ENCODE data around the gene PCDHB4. TPM values are rescaled to one million over a fixed set of nuclear protein-coding genes. Genes with fewer than 3 reads are reported as not detected.

PCDHB4 gene
- total and polyA plus RNA-seq, 2 of the 13 experiments (the other 11 are each of a cell fraction or from before 2014, with no cell fraction given) = 0.08 to 0.13 TPM

- peak; percentile 45; the same call in 1 of the 2 replicates for TF ChIP-seq TARDBP (CRISPR knock-in tag; IDR thresholded peaks at IDR 0.05)
- peak; percentile 43; the same call in 1 of the 2 replicates for TF ChIP-seq POGZ (CRISPR knock-in tag; IDR thresholded peaks at IDR 0.05)
- TF ChIP-seq ASH2L (IDR thresholded peaks at IDR 0.05; ENCODE audit: insufficient read length, low read depth, low read length) = peak; percentile 37
- no peak for TF ChIP-seq U2AF1 (optimal IDR thresholded peaks at IDR 0.05; ENCODE audit: low read depth, low read length)
- no peak for TF ChIP-seq ZMAT5 (CRISPR knock-in tag; IDR thresholded peaks at IDR 0.05; ENCODE audit: borderline replicate concordance, low read depth)
- TF ChIP-seq CTCF (CRISPR knock-in tag; IDR thresholded peaks at IDR 0.05) = peak; percentile 84
- TF ChIP-seq NFE2L2 (IDR thresholded peaks at IDR 0.05; ENCODE audit: low read length) = no peak
- no peak for TF ChIP-seq CREB1 (IDR thresholded peaks at IDR 0.05)
- TF ChIP-seq CREB1 (CRISPR knock-in tag; IDR thresholded peaks at IDR 0.05) = no peak
- no peak for TF ChIP-seq ZNF296 (CRISPR knock-in tag; conservative IDR thresholded peaks at IDR 0.05)
- 0 out of 2 replicates have a peak, but pooled peaks have one; percentile 13 for TF ChIP-seq SOX5 (CRISPR knock-in tag; IDR thresholded peaks at IDR 0.05; ENCODE audit: borderline replicate concordance)
- peak; percentile 30; the same call in 1 of the 2 replicates for TF ChIP-seq HOMEZ (CRISPR knock-in tag; IDR thresholded peaks at IDR 0.05; ENCODE audit: low read depth)
- TF ChIP-seq TCF12 (IDR thresholded peaks at IDR 0.05) = no peak
- no peak for TF ChIP-seq TCF12 (CRISPR knock-in tag; IDR thresholded peaks at IDR 0.05)
- TF ChIP-seq REPIN1 (CRISPR knock-in tag; IDR thresholded peaks at IDR 0.05; ENCODE audit: borderline replicate concordance, low read depth) = peak; percentile 36; the same call in 1 of the 2 replicates
- TF ChIP-seq RERE (CRISPR knock-in tag; IDR thresholded peaks at IDR 0.05; ENCODE audit: low read depth) = no peak
- TF ChIP-seq SNRNP70 (IDR thresholded peaks at IDR 0.05; ENCODE audit: low read depth, low read length) = no peak
- peak; percentile 83 for TF ChIP-seq YY1 (IDR thresholded peaks at IDR 0.05; ENCODE audit: insufficient read depth, insufficient replicate concordance, low read depth, low read length)
- peak; percentile 30; the same call in 1 of the 2 replicates for TF ChIP-seq SAP130 (CRISPR knock-in tag; IDR thresholded peaks at IDR 0.05; ENCODE audit: low read depth)
- TF ChIP-seq ZGPAT (CRISPR knock-in tag; IDR thresholded peaks at IDR 0.05) = peak; percentile 51; the same call in 1 of the 2 replicates
Measured at GRCh38 chr5:141084487-141084989, 37.1 kb upstream of the PCDHB4 start (continued).
